ENCODE data around the gene RCOR3.
"Not testable (repeated sequence)": the region's sequence is repeated elsewhere in the genome, so short reads cannot be mapped to it uniquely, and the experiment has no call there.

The RCOR3 gene

GRCh38 chr1:211340622-211341507 lies 81.7 kb downstream of the RCOR3 start:
- no peak for DNase-seq (ENCODE audit: low spot score)

- DNase-seq (ENCODE audit: low spot score), result no peak
These were observed 82.8 kb downstream of the RCOR3 start for GRCh38 chr1:211341999-211342398.

GRCh38 chr1:211343607-211344006 lies 84.4 kb downstream of the RCOR3 start:
- no peak for DNase-seq (ENCODE audit: low spot score)

GRCh38 chr1:211344152-211344618 lies 85.0 kb downstream of the RCOR3 start:
- DNase-seq (ENCODE audit: low spot score), result no peak

GRCh38 chr1:211345719-211346118 lies 86.6 kb downstream of the RCOR3 start:
- no peak for DNase-seq (ENCODE audit: low spot score)

GRCh38 chr1:211347077-211347844 lies 88.1 kb downstream of the RCOR3 start:
- no peak for DNase-seq (ENCODE audit: low spot score)

GRCh38 chr1:211348547-211348946 lies 89.4 kb downstream of the RCOR3 start:
- no peak for DNase-seq (ENCODE audit: low spot score)

- no peak for DNase-seq (ENCODE audit: low spot score)
These were observed 90.6 kb downstream of the RCOR3 start for GRCh38 chr1:211349741-211350140.

GRCh38 chr1:211352055-211352454 lies 92.9 kb downstream of the RCOR3 start:
- not testable (repeated sequence) for DNase-seq (ENCODE audit: low spot score)

GRCh38 chr1:211352465-211352864 lies 93.3 kb downstream of the RCOR3 start:
- no peak for DNase-seq (ENCODE audit: low spot score)

GRCh38 chr1:211352985-211353515 lies 93.9 kb downstream of the RCOR3 start:
- DNase-seq (ENCODE audit: low spot score), result peak; percentile 70

GRCh38 chr1:211353562-211354212 lies 94.5 kb downstream of the RCOR3 start:
- DNase-seq (ENCODE audit: low spot score), result no peak

GRCh38 chr1:211355873-211356272 lies 96.7 kb downstream of the RCOR3 start:
- DNase-seq (ENCODE audit: low spot score), result no peak

GRCh38 chr1:211356723-211357407 lies 97.7 kb downstream of the RCOR3 start:
- DNase-seq (ENCODE audit: low spot score), result no peak

GRCh38 chr1:211358685-211359084 lies 99.5 kb downstream of the RCOR3 start:
- DNase-seq (ENCODE audit: low spot score), result no peak

- DNase-seq (ENCODE audit: low spot score), result no peak
These were observed 100.7 kb downstream of the RCOR3 start for GRCh38 chr1:211359876-211360275.

GRCh38 chr1:211361202-211361601 lies 102.0 kb downstream of the RCOR3 start:
- DNase-seq (ENCODE audit: low spot score), result no peak

All from germinal center (tissue), 1 donor.